Aorta (tissue), 5 donors: ENCODE measurements around the gene PRRC2C. TPM values are rescaled to one million over a fixed set of nuclear protein-coding genes. Genes with fewer than 3 reads are reported as not detected.

ENCODE experiments used
- ATAC-seq: fragments of 200-7000 bp; cut with Tn5 transposase; one replicate; pipeline ENCODE4 v1.9.1; 2022; ENCODE audit warnings: moderate library complexity; ENCODE audit not compliant: low FRiP score
- DNase-seq, 2 donors: peaks; one replicate each; pipeline ENCODE4 v3.0.0-alpha.2; 2020
- H3K27ac ChIP-seq, 2 donors: one replicate each; pipeline ENCODE4 v1.5.1; 2013; ENCODE audit warnings: low read length in 2 of 2, mild to moderate bottlenecking in 2 of 2, moderate library complexity in 2 of 2, control low read depth in 1 of 2, inconsistent platforms in 1 of 2, low read depth in 1 of 2
- H3K27me3 ChIP-seq, 2 donors: one replicate each; pipeline ENCODE4 v1.6.1; 2013; ENCODE audit warnings: control low read depth in 1 of 2, low read length in 1 of 2, mild to moderate bottlenecking in 1 of 2, moderate library complexity in 1 of 2; ENCODE audit not compliant: insufficient read depth in 2 of 2, control insufficient read depth in 1 of 2
- H3K36me3 ChIP-seq, 2 donors: one replicate each; pipeline ENCODE4 v1.6.1; 2013; ENCODE audit warnings: control low read depth in 1 of 2, low read length in 1 of 2, mild to moderate bottlenecking in 1 of 2; ENCODE audit not compliant: insufficient read depth in 2 of 2, control insufficient read depth in 1 of 2
- H3K4me1 ChIP-seq, 2 donors: one replicate each; pipeline ENCODE4 v1.6.1; 2013; ENCODE audit warnings: low read length in 2 of 2, control low read depth in 1 of 2, mild to moderate bottlenecking in 1 of 2, moderate library complexity in 1 of 2; ENCODE audit not compliant: insufficient read depth in 2 of 2, control insufficient read depth in 1 of 2
- H3K4me3 ChIP-seq, 2 donors: one replicate each; pipeline ENCODE4 v1.5.1; 2013; ENCODE audit warnings: low read length in 2 of 2, control low read depth in 1 of 2, mild to moderate bottlenecking in 1 of 2
- H3K9me3 ChIP-seq: one replicate; pipeline ENCODE4 v1.6.1; 2013; ENCODE audit warnings: mild to moderate bottlenecking, low read length; ENCODE audit not compliant: control insufficient read depth
- WGBS, 2 donors: extraction: QIAGEN DNeasy Blood & Tissue Kit; methylation state at CpG; one replicate each; pipeline ENCODE4 v1.1.7; 2013; 5-methylcytosine and 5-hydroxymethylcytosine counted together
- intact Hi-C, 2 donors: fragments of 100-400 bp; cut with DNase I; formaldehyde crosslinking; loops; one replicate each; pipeline versions ENCODE4 v1.14.2 to v1.15.0; 2022
- polyA plus RNA-seq, 2 donors: library from polyadenylated mRNA; stranded (reverse); fragments of 200-250 nt; gene quantifications; one replicate each; pipeline ENCODE4 v1.2.3, GENCODE V29; 2013
- total RNA-seq, 2 donors: library from RNA; stranded (reverse); fragmentation: NEBNext Ultra II Directional; extraction: Animal tissue kit (Norgen Biotek cat#: 25700); gene quantifications; one replicate each; pipeline ENCODE4 v1.2.1, GENCODE V29; 2021
- donor health status: healthy with polysubstance abuse.
- donor health status: Bipolar disorder and iron deficiency.
- donor health status: DM: no; HTN: no; CAD: no.
- donor health status: DM: no; HTN: no; CAD: no.
- donor health status: DM: yes; HTN: yes; CAD: no.

The PRRC2C gene
- total and polyA plus RNA-seq, 4 donors: 19.2 to 193 (median 175) TPM

- intact Hi-C loops: no loop called here
- WGBS, 2 donors: 60 to 64% methylated on average over 7 of the region's 7 CpGs
- ATAC-seq (no peak), DNase-seq (no peak)
- H3K36me3 ChIP-seq: no peaks in the 10 kb centered on the region
- H3K4me3 ChIP-seq: no peak within 1 kb of the TSS
- no peaks in the 10 kb centered on the region for H3K4me1 ChIP-seq
- H3K9me3 ChIP-seq: no peaks in the 10 kb centered on the region
- H3K27ac ChIP-seq: no peak within 1 kb of the TSS
- H3K27me3 ChIP-seq: no peaks in the 10 kb centered on the region
Measured at GRCh38 chr1:171622152-171622462, 136.8 kb downstream of the PRRC2C start, which contains the start of gene MYOCOS. TSS of gene MYOCOS (plus strand) at chr1:171622243. CDS start at chr1:171623884, 1,641 bp downstream.

GRCh38 chr1:171623651-171624331, 138.5 kb downstream of the PRRC2C start:
- Histone ChIP-seq H3K36me3 (no peaks in the 10 kb centered on the region), H3K9me3 (no peaks in the 10 kb centered on the region), H3K4me3 (no peak overlapping the region), H3K27me3 (no peaks in the 10 kb centered on the region), H3K27ac (no peak overlapping the region), H3K4me1 (no peaks in the 10 kb centered on the region)
- WGBS, 2 donors: 66 to 70% methylated on average over 9 of the region's 9 CpGs
- ATAC-seq (no peak), DNase-seq (no peak)
- intact Hi-C loops: no loop called here

GRCh38 chr1:171625225-171625624, 139.9 kb downstream of the PRRC2C start:
- Histone ChIP-seq H3K27me3 (no peaks in the 10 kb centered on the region), H3K9me3 (no peaks in the 10 kb centered on the region), H3K4me1 (no peaks in the 10 kb centered on the region), H3K4me3 (no peak overlapping the region), H3K27ac (no peak overlapping the region), H3K36me3 (no peaks in the 10 kb centered on the region)
- DNase-seq: no peak
- 72 to 88% methylated on average over 1 of the region's 1 CpG for WGBS, 2 donors
- ATAC-seq: no peak
- intact Hi-C loops: no loop called here

GRCh38 chr1:171627020-171627419, 141.7 kb downstream of the PRRC2C start:
- ATAC-seq: no peak
- no peak overlapping the region for H3K4me3 ChIP-seq
- no peaks in the 10 kb centered on the region for H3K4me1 ChIP-seq
- H3K9me3 ChIP-seq: peaks cover 1% of the 10 kb centered on the region
- no peaks in the 10 kb centered on the region for H3K36me3 ChIP-seq
- intact Hi-C loops: no loop called here
- no peak for DNase-seq
- H3K27me3 ChIP-seq: no peaks in the 10 kb centered on the region
- H3K27ac ChIP-seq: no peak overlapping the region
- WGBS, 2 donors: 75 to 80% methylated on average over 5 of the region's 5 CpGs

GRCh38 chr1:171628225-171628624, 142.9 kb downstream of the PRRC2C start:
- intact Hi-C loops: no loop called here
- 89 to 90% methylated on average over 2 of the region's 2 CpGs for WGBS, 2 donors

GRCh38 chr1:171635661-171636060, 150.3 kb downstream of the PRRC2C start:
- Histone ChIP-seq H3K27me3 (no peaks in the 10 kb centered on the region), H3K27ac (no peak overlapping the region), H3K9me3 (peaks cover 1% of the 10 kb centered on the region), H3K4me1 (no peaks in the 10 kb centered on the region), H3K36me3 (no peaks in the 10 kb centered on the region), H3K4me3 (no peak overlapping the region)
- 73 to 84% methylated on average over 2 of the region's 2 CpGs for WGBS, 2 donors
- no peak for ATAC-seq
- intact Hi-C loops: no loop called here
- DNase-seq: peak in 1 of 2 donors; percentile 32

More at GRCh38 chr1:171628225-171628624, 142.9 kb downstream of the PRRC2C start:
- H3K4me1 ChIP-seq: no peaks in the 10 kb centered on the region
- no peaks in the 10 kb centered on the region for H3K36me3 ChIP-seq
- no peak for ATAC-seq
- peaks cover 1% of the 10 kb centered on the region for H3K9me3 ChIP-seq
- no peak overlapping the region for H3K4me3 ChIP-seq
- DNase-seq: peak in 1 of 2 donors; percentile 6
- no peaks in the 10 kb centered on the region for H3K27me3 ChIP-seq
- H3K27ac ChIP-seq: no peak overlapping the region

- Histone ChIP-seq H3K4me1 (no peaks in the 10 kb centered on the region), H3K36me3 (no peaks in the 10 kb centered on the region), H3K27me3 (no peaks in the 10 kb centered on the region), H3K9me3 (peaks cover under 1% of the 10 kb centered on the region), H3K27ac (no peak overlapping the region), H3K4me3 (no peak overlapping the region)
- WGBS, 2 donors: 69 to 75% methylated on average over 11 of the region's 11 CpGs
- DNase-seq (peak in 1 of 2 donors; percentile 43), ATAC-seq (no peak)
- intact Hi-C loops: no loop called here
Measured at GRCh38 chr1:171636141-171636540, 150.8 kb downstream of the PRRC2C start.

GRCh38 chr1:171637928-171638576, 152.7 kb downstream of the PRRC2C start:
- Histone ChIP-seq H3K27ac (no peak overlapping the region), H3K4me1 (no peaks in the 10 kb centered on the region), H3K4me3 (no peak overlapping the region), H3K36me3 (no peaks in the 10 kb centered on the region), H3K9me3 (no peaks in the 10 kb centered on the region), H3K27me3 (no peaks in the 10 kb centered on the region)
- 54 to 64% methylated on average over 4 of the region's 4 CpGs for WGBS, 2 donors
- DNase-seq (no peak), ATAC-seq (no peak)
- intact Hi-C loops: no loop called here

GRCh38 chr1:171640225-171640624, 154.9 kb downstream of the PRRC2C start:
- no peak for DNase-seq
- WGBS, 2 donors: 94 to 100% methylated on average over 1 of the region's 1 CpG
- H3K36me3 ChIP-seq: no peaks in the 10 kb centered on the region
- no peak overlapping the region for H3K27ac ChIP-seq
- intact Hi-C loops: loop anchor here (5.0 to 10.0 kb wide), 2 partner anchors 145 to 347 kb away; partner anchors contain the start of gene METTL13 (in 1 of the 2)
- H3K27me3 ChIP-seq: no peaks in the 10 kb centered on the region
- no peaks in the 10 kb centered on the region for H3K4me1 ChIP-seq
- ATAC-seq: no peak
- no peak overlapping the region for H3K4me3 ChIP-seq
- H3K9me3 ChIP-seq: no peaks in the 10 kb centered on the region
